Measurements from ENCODE around the gene PLA2G4C.
"Not testable (repeated sequence)": the region's sequence is repeated elsewhere in the genome, so short reads cannot be mapped to it uniquely, and the experiment has no call there.

Gene PLA2G4C

DNA sequence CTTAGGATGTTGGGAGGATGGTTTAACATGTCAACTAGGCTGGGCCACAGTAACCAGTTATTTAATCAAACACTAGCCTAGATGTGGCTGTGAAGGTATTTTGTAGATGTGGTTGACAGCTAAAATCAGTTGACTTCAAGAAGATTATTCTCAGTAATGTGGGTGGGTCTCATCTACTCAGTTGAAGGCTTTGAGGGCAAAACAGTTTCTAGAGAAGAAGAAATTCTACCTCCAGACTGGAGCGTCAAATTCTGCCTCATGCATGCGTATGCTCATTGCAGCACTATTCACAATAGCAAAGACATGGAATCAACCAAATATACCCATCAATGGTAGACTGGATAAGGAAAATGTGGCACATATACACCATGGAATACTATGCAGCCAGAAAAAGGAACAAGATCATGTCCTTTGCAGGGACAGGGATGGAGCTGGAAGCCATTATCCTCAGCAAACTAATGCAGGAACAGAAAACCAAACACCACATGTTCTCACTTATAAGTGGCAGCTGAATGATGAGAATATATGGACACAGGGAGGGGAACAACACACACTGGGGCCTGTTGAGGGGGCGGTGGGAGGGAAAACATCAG, 40.3 kb downstream of the PLA2G4C start:
- H3K9ac ChIP-seq (ENCODE audit: low read depth, low read length); H3K9me3 ChIP-seq (ENCODE audit: insufficient read depth, low read depth, low read length); H3K4me1 ChIP-seq (ENCODE audit: insufficient read depth, low read length); H3K4me3 ChIP-seq (ENCODE audit: low read length); H3K27ac ChIP-seq (ENCODE audit: low read length); H3K36me3 ChIP-seq (ENCODE audit: insufficient read depth, low read depth, low read length); H3K27me3 ChIP-seq (ENCODE audit: insufficient read depth, low read length): not testable (repeated sequence)

DNA sequence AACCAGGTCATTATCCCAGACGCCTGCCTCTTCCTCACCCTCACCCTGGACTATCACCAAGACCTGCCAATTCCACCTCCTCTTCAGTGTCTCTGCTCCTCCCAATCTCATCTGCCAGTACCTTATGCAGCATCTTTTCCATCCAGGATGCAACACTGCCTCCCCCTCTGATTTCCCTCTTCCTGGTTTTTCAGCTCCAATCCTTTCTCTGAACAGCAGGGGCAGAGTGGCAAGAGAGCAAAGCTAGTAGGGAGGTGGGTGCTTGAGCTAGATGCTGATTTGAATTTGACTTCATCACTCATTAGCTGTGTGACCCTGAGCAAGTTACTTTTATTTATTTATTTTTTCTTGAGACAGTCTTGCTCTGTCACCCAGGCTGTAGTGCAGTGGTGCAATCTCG, 41.2 kb downstream of the PLA2G4C start:
- H3K4me1 ChIP-seq (ENCODE audit: insufficient read depth, low read length), result peaks cover 5% of the 10 kb centered on the region; the same call in 1 of the 2 replicates
- no peak overlapping the region for H3K27ac ChIP-seq (ENCODE audit: low read length)
- H3K36me3 ChIP-seq (ENCODE audit: insufficient read depth, low read depth, low read length), result no peaks in the 10 kb centered on the region
- H3K9me3 ChIP-seq (ENCODE audit: insufficient read depth, low read depth, low read length), result no peaks in the 10 kb centered on the region
- H3K9ac ChIP-seq (ENCODE audit: low read depth, low read length), result no peak overlapping the region
- H3K4me3 ChIP-seq (ENCODE audit: low read length), result no peak overlapping the region
- H3K27me3 ChIP-seq (ENCODE audit: insufficient read depth, low read length), result no peaks in the 10 kb centered on the region

DNA sequence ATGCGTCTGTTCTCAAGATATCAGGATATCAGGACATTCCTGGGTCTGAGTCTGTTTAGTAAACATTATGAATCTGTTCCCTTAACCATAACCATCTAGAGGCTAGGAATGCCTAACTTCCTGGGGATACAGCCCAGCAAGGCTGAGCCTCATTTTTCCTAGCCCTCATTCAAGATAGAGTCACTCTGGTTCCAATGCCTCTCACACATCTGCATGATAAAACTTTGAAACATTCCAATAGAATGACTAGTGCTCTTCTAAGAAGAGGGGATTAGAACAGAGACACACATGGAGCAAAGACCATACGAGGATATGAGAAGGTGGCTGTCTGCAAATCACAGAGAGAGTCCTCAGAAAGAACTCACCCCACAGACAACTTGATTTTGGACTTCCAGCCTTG, 46.1 kb downstream of the PLA2G4C start:
- H3K27ac ChIP-seq (ENCODE audit: low read length), result no peak overlapping the region
- H3K4me3 ChIP-seq (ENCODE audit: low read length), result peak overlapping the region; percentile 10; the same call in 1 of the 2 replicates
- no peaks in the 10 kb centered on the region for H3K27me3 ChIP-seq (ENCODE audit: insufficient read depth, low read length)
- peaks cover 10% of the 10 kb centered on the region; the same call in 1 of the 2 replicates for H3K4me1 ChIP-seq (ENCODE audit: insufficient read depth, low read length)
- no peaks in the 10 kb centered on the region for H3K9me3 ChIP-seq (ENCODE audit: insufficient read depth, low read depth, low read length)
- H3K9ac ChIP-seq (ENCODE audit: low read depth, low read length), result peak overlapping the region; percentile 45; the same call in 1 of the 2 replicates
- no peaks in the 10 kb centered on the region for H3K36me3 ChIP-seq (ENCODE audit: insufficient read depth, low read depth, low read length)

DNA sequence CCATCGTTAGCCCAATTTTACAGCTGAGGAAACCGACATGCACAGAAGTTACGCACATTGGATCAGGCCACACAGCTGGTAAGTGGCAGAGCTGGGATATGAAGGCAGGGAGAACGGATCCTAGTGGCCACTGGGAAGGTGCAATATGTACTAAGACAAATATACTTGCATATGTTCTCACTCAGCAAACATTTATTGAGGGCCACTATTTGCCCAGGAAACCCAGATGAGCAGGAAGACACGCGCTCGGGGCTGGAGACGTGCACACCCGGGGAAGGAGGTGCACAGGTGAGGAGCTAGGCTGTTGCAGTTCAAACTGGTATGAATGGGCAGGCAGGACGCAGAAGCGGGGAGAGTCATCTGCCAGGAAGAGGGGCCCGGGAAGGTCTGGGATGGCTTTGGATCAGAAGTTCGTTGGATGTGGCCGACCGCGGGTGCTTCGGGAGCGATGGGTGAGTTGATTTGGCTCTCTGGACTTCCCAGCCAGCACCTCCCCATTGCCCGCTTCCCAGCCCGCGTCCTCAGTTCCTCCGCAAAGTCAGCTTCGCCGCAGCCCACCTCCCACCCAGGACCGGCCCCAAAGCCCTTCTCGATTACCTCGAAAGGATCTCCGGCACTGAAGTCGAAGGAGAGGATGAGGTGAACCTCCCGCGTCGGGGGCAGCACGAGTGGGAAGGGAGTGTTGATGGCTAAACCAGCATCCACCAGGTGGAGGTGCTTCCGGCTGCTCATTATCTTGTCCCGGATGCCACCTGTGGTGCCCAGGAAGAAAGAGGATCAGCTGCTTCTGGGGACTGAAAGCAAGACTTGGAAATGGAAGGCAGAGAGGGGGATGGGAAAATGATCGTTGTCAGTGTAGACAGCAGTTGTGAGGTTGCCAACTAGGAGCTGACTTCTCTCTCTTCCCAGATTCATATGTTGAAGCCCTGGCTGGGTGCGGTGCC, 48.9 kb downstream of the PLA2G4C start:
- H3K9ac ChIP-seq (ENCODE audit: low read depth, low read length), result peak overlapping the region; percentile 14; the same call in 1 of the 2 replicates
- H3K9me3 ChIP-seq (ENCODE audit: insufficient read depth, low read depth, low read length), result no peaks in the 10 kb centered on the region
- H3K36me3 ChIP-seq (ENCODE audit: insufficient read depth, low read depth, low read length), result no peaks in the 10 kb centered on the region
- H3K4me1 ChIP-seq (ENCODE audit: insufficient read depth, low read length), result peaks cover 10% of the 10 kb centered on the region; the same call in 1 of the 2 replicates
- H3K27me3 ChIP-seq (ENCODE audit: insufficient read depth, low read length), result no peaks in the 10 kb centered on the region
- no peak overlapping the region for H3K27ac ChIP-seq (ENCODE audit: low read length)
- H3K4me3 ChIP-seq (ENCODE audit: low read length), result peak overlapping the region; percentile 27; the same call in 1 of the 2 replicates

DNA sequence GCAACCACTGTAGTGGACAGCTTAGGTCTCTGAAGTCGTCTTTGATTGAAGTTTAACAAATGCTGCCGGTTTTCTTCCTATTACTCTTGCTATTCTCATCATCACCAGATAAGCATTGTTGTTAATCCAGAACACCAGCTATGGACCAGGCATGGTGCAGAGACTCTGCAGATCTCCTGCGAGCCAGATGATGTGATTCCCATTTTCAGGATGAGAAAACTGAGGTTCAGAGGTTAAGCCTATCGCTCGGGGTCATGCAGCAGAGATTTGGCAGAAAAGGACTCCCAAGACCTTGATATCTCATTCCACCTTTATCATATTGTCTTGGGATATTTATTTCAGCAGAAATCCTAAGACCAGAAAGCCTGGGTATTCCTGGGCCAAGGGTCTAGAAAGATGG, 50.2 kb downstream of the PLA2G4C start:
- H3K36me3 ChIP-seq (ENCODE audit: insufficient read depth, low read depth, low read length), result no peaks in the 10 kb centered on the region
- no peaks in the 10 kb centered on the region for H3K9me3 ChIP-seq (ENCODE audit: insufficient read depth, low read depth, low read length)
- H3K27me3 ChIP-seq (ENCODE audit: insufficient read depth, low read length), result no peaks in the 10 kb centered on the region
- no peak overlapping the region for H3K27ac ChIP-seq (ENCODE audit: low read length)
- H3K4me3 ChIP-seq (ENCODE audit: low read length), result no peak overlapping the region
- H3K9ac ChIP-seq (ENCODE audit: low read depth, low read length), result no peak overlapping the region
- H3K4me1 ChIP-seq (ENCODE audit: insufficient read depth, low read length), result peaks cover 10% of the 10 kb centered on the region; the same call in 1 of the 2 replicates

DNA sequence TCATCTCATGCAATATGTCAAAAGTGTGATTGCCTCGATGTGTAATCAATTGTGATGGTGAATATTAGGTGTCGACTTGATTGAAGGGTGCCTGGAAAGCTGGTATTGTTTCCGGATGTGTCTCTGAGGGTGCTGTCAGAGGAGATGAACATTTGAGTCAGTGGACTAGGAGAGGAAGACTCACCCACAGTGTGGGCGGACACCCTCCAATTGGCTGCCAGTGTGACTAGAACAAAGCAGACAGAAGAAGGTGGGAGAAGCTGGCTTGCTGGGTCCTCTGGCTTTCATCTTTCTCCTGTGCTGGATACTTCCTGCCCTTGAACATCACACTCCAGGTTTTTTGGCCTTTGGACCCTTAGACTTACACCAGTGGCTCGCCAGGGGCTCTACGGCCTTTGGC, 51.3 kb downstream of the PLA2G4C start:
- peaks cover 6% of the 10 kb centered on the region; the same call in 1 of the 2 replicates for H3K4me1 ChIP-seq (ENCODE audit: insufficient read depth, low read length)
- no peaks in the 10 kb centered on the region for H3K27me3 ChIP-seq (ENCODE audit: insufficient read depth, low read length)
- H3K4me3 ChIP-seq (ENCODE audit: low read length), result no peak overlapping the region

DNA sequence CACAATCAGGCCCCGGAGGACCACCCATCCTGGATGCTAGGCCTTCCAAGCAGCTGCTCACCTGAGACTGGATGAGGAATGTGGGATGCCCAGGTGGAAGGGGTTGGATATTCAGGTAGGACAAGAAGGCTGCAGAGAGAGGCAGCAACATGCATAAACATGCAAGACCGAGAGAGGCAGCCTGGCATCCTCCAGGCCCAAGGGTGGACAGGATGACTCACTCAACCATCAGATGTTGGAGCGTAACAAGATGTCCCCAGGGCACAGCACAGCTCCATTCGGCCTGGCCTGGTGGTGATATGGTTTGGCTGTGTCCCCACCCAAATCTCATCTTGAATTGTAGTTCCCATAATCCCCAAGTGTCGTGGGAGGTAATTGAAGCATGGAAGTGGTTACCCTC, 56.8 kb downstream of the PLA2G4C start:
- peaks cover 6% of the 10 kb centered on the region for H3K9me3 ChIP-seq (ENCODE audit: insufficient read depth, low read depth, low read length)
- no peaks in the 10 kb centered on the region for H3K4me1 ChIP-seq (ENCODE audit: insufficient read depth, low read length)
- no peaks in the 10 kb centered on the region for H3K36me3 ChIP-seq (ENCODE audit: insufficient read depth, low read depth, low read length)
- no peaks in the 10 kb centered on the region for H3K27me3 ChIP-seq (ENCODE audit: insufficient read depth, low read length)
- no peak overlapping the region for H3K4me3 ChIP-seq (ENCODE audit: low read length)
- H3K9ac ChIP-seq (ENCODE audit: low read depth, low read length), result no peak overlapping the region
- H3K27ac ChIP-seq (ENCODE audit: low read length), result no peak overlapping the region

More for the DNA sequence above, 51.3 kb downstream of the PLA2G4C start:
- Histone ChIP-seq H3K9ac (ENCODE audit: low read depth, low read length) (no peak overlapping the region), H3K36me3 (ENCODE audit: insufficient read depth, low read depth, low read length) (no peaks in the 10 kb centered on the region), H3K9me3 (ENCODE audit: insufficient read depth, low read depth, low read length) (no peaks in the 10 kb centered on the region), H3K27ac (ENCODE audit: low read length) (no peak overlapping the region)

DNA sequence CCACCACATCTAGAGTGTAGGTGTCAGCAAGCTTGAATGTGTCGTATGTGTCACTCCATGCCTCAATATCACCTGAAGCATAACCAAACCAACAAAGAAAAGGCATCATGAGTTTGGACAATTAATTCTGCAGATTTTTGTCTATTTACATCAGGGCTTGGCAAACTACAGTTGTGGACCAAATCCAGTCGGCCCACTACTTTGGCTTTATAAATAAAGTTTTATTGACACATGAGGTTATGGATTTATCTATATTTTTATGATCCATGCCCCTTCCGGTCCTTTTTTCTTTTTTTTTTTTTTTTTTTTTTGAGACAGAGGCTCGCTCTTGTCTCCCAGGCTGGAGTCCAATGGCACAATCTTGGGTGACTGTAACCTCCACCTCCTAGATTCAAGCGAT, 57.5 kb downstream of the PLA2G4C start:
- no peaks in the 10 kb centered on the region for H3K4me1 ChIP-seq (ENCODE audit: insufficient read depth, low read length)
- no peak overlapping the region for H3K27ac ChIP-seq (ENCODE audit: low read length)
- H3K9me3 ChIP-seq (ENCODE audit: insufficient read depth, low read depth, low read length), result peaks cover 6% of the 10 kb centered on the region
- H3K36me3 ChIP-seq (ENCODE audit: insufficient read depth, low read depth, low read length), result no peaks in the 10 kb centered on the region
- no peaks in the 10 kb centered on the region for H3K27me3 ChIP-seq (ENCODE audit: insufficient read depth, low read length)
- no peak overlapping the region for H3K4me3 ChIP-seq (ENCODE audit: low read length)
- no peak overlapping the region for H3K9ac ChIP-seq (ENCODE audit: low read depth, low read length)

DNA sequence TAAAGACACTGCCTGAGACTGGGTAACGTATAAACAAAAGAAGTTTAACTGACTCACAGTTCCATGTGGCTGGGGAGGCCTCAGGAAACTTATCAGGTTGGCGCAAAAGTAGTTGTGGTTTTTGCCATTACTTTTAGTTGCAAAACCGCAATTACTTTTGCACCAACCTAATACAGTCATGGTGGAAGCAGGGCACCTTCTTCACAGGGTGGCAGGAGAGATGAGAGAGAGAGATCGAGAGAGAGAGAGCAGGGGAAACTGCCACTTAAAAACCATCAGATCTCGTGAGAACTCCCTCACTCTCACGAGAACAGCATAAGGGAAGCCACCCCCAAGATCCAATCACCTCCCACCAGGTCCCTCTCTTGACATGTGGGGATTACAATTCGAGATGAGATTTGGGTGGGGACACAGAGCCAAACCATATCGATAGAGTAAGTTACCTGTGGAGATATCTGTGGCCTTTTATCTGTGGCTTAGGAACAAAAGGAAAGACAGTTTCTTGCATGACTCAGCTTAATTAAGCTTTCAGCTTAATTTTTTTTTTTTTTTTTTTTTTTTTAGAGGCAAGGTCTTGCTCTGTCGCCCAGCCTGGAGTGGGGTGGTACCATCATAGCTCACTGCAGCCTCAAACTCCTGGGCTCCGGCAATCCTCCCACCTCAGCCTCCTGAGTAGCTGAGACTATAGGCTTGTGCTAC, 59.1 kb downstream of the PLA2G4C start:
- H3K27ac ChIP-seq (ENCODE audit: low read length), result no peak overlapping the region
- no peak overlapping the region for H3K4me3 ChIP-seq (ENCODE audit: low read length)
- no peaks in the 10 kb centered on the region for H3K4me1 ChIP-seq (ENCODE audit: insufficient read depth, low read length)
- no peaks in the 10 kb centered on the region for H3K27me3 ChIP-seq (ENCODE audit: insufficient read depth, low read length)
- H3K9ac ChIP-seq (ENCODE audit: low read depth, low read length), result no peak overlapping the region
- H3K36me3 ChIP-seq (ENCODE audit: insufficient read depth, low read depth, low read length), result no peaks in the 10 kb centered on the region
- peaks cover 6% of the 10 kb centered on the region for H3K9me3 ChIP-seq (ENCODE audit: insufficient read depth, low read depth, low read length)

DNA sequence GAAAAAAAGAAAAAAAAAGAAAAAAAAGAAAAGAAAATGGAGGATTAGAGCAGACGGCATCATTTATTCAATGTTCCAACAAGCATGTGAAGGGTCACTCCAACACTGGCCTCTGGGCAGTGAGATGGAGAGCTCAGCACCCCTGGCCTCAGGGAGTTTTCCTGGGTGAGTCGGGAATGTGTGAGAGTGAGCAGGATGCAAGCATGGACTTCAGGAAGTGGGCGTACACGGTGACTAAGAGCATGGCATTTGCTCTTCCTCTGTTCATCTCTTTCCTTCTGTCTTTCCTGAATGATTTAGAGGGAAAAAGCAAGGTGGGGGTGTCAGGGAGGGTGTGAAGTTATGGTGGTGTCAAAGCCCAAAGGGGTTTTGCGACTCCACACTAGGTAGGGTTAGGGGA, 66.1 kb downstream of the PLA2G4C start:
- Histone ChIP-seq H3K9ac (ENCODE audit: low read depth, low read length) (no peak overlapping the region), H3K27me3 (ENCODE audit: insufficient read depth, low read length) (no peaks in the 10 kb centered on the region; the same call in 1 of the 2 replicates), H3K27ac (ENCODE audit: low read length) (no peak overlapping the region), H3K4me1 (ENCODE audit: insufficient read depth, low read length) (no peaks in the 10 kb centered on the region), H3K36me3 (ENCODE audit: insufficient read depth, low read depth, low read length) (no peaks in the 10 kb centered on the region), H3K9me3 (ENCODE audit: insufficient read depth, low read depth, low read length) (no peaks in the 10 kb centered on the region; the same call in none of the 2 replicates), H3K4me3 (ENCODE audit: low read length) (no peak overlapping the region)

DNA sequence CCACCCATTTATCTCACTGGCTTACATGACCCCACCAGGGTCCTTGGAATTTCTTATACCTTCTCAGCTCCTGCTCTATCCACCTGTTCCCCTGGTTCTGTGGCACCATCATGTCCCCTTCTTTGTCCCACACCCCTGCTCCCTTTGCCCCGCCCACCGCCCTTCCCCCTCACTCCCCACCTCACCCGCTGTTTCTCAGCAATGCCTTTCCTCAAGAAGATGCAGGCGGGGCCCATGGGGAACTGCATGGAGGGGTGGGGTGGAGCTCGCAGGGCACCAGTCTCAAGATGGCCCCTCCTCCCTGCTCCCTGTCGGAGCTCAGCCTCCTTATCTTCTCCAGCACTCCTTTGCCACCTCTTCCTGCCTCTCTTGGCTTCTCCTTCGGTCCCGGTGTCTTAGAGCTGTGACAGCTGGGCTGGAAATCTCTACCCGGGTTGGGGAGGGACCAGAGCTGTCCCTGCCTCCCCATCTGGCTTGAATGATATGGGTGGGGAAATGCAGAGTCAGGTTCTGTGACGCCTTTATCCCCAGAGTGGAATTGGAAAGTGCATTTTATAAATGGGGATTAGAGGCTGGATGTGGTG, 66.8 kb downstream of the PLA2G4C start, which contains the start of gene CABP5:
Gene CABP5, minus strand, starts transcription at position 405 of the 584 bp plus-strand sequence. Its CDS starts 157 bp downstream, at position 248.
- Histone ChIP-seq H3K9ac (ENCODE audit: low read depth, low read length) (no peak within 1 kb of the TSS), H3K27me3 (ENCODE audit: insufficient read depth, low read length) (no peaks in the 10 kb centered on the region; the same call in 1 of the 2 replicates), H3K27ac (ENCODE audit: low read length) (no peak within 1 kb of the TSS), H3K9me3 (ENCODE audit: insufficient read depth, low read depth, low read length) (no peaks in the 10 kb centered on the region; the same call in none of the 2 replicates), H3K36me3 (ENCODE audit: insufficient read depth, low read depth, low read length) (no peaks in the 10 kb centered on the region), H3K4me3 (ENCODE audit: low read length) (no peak within 1 kb of the TSS), H3K4me1 (ENCODE audit: insufficient read depth, low read length) (no peaks in the 10 kb centered on the region)
